HG02852 (cell line): ENCODE data around the gene LAMTOR2.

Experiments
- ATAC-seq: cut with Tn5 transposase; IDR thresholded peaks from one replicate; pipeline ENCODE4 v1.9.1; 2021; ENCODE audit warnings: mild to moderate bottlenecking, moderate library complexity; ENCODE audit not compliant: unreplicated experiment

Gene LAMTOR2

DNA sequence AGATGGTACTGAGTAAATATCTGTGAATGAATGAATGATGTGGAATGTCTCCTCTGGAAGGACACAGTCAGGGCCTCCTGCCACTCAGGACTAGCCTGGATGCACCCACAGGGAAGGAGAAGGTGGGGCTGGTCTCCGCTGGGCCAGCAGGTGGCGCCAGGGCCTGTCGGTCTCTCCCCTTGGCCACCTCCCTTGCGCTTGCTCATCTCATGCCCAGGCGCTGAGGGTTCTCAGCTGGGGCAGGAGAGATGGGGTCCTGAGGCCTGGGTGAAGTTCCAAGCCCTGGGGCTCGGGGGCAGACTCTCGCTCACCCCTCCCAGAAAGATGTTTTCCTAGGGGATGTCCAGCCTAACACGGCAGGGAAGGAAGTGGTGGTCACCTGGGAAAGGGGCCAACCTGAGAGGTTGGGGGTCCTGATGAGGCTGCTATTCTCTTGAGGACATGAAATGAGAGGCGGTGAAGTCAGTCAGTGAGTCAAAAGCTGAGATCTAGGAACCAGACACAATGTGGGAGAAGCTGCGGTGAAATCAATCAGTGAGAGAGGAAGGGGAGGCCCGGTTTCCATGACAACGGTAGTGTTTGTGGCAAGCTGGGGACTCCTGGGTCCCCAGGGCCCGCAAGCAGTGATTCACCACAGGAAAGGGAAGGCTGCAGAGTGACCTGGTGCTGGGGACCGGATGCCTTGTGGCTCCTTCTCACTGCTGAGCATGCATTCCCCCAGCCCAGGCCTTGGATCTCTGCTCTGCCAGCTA, 42.2 kb downstream of the LAMTOR2 start:
- peak; percentile 60 for ATAC-seq

DNA sequence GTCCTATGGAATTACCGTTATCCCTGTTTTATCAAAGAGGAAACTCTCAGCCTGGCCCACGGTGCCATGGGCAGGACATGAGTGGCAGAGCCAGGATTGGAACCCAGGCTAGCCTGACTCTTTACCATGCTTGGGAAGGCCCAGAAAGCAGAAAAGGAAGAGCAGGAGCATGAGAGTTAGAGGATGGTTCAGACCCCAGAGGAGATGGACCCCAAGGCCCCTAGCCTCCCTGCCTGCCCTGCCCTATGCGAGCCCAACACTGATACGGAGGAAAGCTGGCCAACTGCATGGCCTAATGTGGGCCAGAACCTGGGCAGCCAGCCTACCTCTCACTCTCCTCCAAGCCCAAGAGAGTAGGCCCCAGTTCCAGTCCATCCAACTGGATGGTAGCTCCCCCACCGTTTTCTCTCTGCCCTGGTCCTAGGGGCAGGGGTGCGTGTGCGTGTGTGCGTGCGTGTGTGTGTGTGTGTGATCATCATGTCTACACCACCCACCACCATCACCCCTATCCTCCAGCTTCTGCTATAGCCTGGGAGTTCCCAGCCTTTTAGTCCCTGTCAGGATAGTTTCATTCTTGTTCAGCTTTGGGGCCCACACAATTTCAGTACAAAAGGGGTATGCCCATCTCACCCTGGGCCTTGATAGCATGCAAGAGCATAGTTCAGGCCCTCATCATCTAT, 43.1 kb downstream of the LAMTOR2 start:
- ATAC-seq = no peak

DNA sequence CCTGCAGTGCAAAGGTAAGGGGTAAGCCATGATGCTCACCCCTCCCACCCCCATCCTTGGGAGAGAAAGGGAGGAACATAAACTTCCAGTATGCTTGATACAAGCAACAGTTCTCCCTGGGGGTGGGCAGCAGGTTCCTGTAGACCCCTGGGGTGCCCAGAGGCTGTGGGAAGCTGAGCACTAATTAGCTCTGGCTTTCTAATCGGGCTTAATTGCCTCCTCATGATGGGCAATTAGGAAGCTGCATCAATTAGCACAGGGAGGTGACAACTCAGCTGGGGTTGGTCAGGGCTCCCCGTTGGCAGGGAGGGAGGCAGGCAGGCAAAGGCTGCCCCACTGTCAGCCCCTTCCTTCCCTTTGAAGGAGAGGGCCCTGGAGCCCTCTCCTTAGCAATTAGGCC, 44.2 kb downstream of the LAMTOR2 start:
- ATAC-seq = no peak

DNA sequence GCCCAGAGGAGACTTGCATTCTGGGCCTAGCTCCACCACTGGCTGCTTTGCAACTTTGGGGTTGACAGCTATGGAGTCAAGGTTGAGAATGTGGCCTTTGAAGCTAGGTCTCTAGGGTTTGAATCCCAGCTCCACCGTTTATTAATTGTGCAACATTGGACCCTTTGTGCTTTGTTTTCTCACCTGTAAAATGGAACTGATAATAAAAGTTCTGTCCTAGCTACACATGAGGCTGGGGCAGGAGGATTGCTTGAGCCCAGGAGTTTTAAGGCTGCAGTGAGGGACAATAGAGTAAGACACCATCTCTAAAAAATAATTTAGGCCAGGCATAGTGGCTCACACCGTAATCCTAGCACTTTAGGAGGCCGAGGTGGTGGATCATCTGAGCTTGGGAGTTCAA, 44.7 kb downstream of the LAMTOR2 start:
- no peak for ATAC-seq

DNA sequence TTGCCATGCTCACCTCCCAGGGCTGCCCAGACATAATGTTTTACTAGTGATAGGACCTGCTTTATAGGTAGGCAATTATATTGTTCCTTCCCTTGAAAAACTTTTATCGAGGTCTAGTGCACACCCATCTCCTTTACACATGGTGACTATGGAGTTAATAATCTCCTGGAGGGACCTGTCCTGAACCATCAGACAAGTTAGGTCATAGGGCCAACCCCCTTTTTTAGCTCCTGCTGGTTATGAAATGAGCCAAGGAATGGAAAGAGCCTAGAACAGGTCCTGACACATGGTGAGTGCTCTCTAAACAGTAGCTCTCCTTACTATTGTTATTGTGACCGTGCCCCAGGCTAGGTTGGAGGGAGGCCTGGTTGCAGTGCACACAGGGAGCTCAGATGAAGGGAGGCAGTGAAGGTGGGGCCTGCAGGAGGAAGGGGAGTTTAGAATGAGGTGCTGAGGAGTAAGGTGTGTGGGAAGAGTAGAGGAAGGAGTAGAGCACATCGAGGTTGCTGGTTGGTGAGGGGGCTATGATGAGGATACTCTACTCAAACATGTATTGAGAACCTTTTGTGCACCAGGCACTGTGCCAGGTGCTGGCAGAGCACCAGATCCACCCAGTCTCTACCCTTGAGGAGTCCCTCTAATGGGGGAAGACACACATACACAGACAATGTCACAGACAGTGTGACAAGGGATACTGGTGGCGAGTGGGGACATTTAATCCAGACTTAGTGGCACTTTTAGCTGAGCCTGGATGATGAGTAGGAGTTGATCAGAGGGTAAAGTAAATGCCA, 45.8 kb downstream of the LAMTOR2 start:
- no peak for ATAC-seq

DNA sequence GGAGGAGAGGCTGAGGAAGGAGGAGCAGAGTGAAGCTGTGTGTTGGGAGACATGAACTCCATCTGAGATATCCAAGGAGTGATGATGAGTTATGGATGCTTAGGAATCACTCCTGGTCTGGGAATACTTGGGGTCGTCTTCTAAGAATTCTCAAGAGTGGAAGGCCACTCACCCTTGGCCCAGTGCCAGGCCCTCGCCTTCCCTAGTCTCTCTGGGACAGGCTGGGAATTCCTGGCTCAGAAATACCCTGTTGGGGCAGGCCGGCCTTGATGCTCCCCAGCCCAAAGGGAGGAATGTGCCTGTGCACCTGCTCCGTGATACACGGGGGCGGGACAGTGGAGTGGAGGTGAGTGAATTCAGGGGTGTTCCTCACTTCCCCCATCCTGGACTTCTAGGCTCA, 47.3 kb downstream of the LAMTOR2 start:
- ATAC-seq = no peak

DNA sequence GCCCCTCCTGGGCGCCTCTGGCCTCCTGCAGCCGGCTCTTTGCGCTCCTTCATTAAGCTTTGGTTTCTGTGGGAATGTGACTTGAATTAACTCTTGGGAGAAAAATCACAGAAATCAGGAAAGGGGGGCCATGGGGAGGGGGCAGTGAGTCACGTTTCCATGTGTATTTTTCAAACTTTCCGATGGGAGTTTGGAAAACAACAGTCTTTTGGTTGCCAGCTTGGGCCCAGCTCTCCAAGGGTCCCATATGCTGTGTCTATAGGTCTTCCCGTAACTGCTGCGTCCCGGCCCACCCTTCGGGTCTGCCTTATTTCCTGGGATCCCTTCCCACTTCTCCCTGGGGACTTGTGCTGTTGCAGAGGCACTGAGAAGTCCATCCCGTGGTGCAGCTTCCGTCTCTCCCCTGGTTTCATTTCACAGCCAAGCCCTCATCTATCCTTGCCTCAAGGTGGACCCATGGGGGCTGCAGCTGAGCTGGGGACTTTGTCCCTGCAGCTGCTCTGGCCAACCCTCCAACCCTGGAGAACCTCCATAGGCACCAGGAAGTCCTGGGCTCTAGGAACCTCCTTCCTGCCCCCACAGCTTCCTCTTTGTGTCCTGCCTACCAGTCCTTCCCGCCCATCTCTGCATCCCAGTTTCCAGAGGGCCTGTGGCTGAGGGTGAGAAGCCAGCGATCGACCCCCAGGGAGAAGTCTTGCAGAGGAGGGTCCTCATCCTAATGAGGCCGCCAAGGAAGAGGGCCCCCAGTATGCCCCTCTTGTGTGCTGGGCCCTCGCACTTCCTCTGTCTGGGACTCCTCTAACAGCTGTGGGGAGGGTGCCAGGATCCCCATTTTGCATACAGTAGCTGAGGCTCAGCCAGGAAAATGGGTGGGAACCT, 48.3 kb downstream of the LAMTOR2 start:
- ATAC-seq = no peak

DNA sequence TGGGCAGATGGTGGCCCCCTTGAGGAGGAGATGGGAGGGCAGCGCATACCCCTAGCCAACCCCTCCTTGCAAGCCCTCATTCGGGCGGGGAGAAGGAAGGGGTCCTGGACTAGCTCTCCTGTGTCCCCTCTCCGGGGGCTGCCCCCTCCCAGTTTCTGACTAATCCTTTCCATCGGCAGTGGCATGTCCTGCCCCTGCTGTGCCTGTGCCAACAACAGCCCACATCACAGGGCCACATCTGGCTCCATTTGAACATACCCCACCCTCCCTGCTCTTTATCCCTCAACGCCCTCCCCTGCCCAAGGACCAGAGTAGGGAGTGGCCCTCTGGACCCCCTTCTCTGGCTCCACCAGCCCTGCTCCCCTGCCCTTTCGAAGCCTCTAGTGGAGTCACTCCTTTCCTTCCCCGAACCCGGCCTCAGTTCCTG, 49.0 kb downstream of the LAMTOR2 start:
- ATAC-seq = no peak

DNA sequence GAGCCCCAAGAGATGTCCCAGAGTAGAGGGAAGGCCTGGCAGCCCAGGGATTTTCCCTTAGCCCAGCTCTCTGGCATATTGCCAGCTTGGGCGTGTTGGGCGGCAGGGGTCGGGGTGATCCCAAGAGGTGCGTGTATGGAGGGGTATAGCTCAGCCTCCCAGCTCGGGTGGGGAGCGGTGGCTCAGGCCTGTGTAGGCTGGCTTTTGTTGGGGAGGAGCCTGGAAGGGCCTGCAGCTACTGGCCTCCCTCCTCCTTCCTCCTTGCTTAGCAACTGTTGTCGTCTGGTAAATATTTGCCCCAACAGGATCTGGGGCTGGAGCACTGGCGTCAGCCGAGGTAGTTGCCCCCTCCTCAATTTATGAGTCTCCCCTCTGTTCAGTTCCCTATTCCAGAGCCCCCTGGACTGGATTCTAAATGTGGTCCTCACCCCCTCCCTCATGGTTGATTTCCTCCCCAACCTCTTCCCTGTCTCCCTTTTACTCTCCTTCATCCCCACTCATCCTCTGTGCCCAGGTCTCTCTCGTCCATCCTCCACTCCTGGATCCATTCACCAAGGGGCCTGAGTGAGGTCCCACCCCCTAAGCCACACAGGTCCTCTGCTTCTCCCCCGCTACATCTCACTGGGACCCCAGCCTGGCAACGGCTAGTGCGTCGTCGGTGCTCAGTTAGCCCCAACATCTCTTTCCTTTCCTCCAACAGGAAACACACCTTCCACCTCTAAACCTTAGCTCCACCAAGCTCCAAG, 49.7 kb downstream of the LAMTOR2 start:
- no peak for ATAC-seq

DNA sequence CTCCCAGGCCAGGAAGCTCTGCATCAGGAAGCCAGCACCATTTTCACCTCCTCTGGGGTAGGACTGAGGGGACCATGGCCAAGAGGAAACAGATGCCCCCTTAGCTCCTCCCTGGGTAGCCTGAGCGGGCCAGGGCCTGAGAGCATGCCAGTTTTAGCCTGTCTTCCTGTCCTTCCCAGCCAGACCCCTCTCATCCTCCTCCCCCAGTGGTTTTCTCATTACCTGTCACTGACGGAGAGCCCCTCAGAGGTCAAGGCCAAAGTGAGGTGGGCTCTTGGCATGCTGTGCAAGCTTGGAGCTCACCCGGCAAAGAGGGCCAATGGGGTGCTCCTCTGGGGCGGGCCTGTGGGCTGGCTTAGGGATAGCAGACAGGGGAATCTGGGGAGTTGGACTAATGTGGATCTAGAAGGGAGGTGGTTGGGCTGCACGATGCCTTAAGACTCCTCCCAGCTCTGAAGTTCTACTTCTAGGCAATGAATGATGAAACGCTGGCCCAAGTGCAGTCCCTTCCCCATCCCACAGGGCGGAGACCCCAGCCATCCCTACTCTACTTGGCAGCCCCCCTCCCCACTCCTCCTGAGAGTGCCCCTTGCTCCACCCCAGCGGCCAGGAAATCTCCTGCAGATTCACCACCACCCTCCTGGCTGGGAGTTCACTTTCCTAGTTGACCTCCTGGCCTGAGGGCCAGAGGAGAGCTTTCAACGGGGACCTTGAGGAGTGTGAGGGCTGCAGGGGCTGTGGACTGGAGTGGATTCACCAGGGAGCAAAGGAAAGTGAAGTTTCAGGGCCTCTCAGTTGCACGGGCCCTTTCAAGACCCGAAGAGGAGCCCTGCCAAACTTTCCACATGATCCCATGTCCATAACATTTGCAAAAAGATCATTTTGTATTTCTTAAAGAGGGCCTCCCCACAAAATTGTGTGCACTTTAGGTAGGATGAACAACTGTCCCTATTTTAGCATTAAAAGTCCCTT, 50.6 kb downstream of the LAMTOR2 start:
- no peak for ATAC-seq

DNA sequence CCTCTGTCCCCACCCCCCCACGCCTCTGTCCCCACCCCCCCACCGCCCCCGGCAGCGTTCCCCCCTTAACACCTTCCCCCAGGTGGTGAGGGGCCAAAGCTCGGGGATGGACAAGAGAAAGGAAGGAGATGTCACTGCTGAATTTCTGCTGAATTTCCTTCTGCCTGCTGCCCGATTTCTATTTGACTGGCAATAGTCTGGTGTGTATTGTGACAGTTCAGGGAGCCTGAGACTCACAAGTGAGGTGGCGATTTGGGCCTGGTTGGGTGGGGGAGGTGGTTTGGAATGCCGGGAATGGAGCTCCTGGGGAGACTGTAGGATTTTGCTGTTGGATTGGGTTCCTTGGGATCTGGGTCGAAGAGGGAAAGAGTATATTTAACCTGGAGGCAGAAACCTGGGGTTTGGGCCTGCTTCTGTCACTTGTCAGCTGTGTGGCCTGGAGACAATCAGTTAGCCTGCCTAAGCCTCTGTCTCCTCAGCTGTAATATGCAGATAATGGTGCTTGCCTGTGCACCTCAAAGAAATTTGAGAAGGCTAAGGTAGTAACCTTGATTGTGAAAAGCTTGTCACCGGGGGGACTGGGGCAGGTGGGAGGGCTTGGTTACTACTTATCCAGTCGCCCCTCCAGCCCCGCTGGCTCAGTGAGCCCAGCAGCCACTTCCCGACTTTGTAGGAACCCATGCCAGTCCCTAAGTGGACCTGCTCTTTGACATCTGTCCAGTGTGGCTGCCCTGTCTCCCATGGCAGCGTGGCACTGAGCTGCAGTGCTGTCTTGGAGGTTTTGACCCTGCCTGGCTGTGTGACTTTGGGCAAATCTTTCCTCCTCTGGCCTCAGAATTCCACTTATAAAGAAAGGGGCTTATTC, 52.3 kb downstream of the LAMTOR2 start:
- no peak for ATAC-seq

DNA sequence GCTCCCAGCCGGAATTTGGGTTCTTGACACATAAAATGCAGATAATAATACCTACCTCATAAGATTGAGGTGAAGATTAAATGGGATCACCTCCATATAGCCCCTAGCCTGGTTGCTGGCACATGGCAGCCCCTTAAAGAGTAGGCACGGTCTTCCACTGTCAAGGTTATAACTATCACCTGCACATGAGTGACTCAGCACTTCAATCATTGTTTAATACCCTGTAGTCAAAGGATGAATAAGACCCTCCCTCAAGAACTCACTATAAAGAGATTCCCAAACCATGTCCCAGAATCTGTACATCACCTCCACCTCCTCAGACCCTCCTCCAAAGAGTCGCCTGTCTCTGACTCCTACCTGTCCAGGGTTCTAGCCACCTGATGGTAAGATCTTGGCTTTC, 53.5 kb downstream of the LAMTOR2 start:
- ATAC-seq = no peak
